ENCODE measurements around the gene ACAD10. TPM values are rescaled to one million over a fixed set of nuclear protein-coding genes. Genes with fewer than 3 reads are reported as not detected.

Gene ACAD10
- total RNA-seq, 2 experiments from 2014 or later: 25.3 to 28.5 TPM

DNA sequence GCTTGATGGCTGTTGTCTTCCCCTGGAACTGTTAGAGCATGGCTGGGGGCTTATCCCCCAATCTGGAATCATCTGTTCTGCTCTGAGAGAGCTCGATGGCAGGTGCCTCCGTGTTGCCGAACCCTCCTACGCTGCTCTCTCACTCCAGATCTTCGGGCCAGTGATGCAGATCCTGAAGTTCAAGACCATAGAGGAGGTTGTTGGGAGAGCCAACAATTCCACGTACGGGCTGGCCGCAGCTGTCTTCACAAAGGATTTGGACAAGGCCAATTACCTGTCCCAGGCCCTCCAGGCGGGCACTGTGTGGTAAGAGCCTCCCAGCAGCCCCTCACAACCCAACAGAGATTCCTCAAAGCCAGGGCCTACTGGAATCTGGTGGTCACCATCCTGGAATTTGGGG is 113.9 kb downstream of the ACAD10 start:
- Mint-ChIP-seq H3K4me1 (no peaks in the 10 kb centered on the region), H3K9me3 (no peaks in the 10 kb centered on the region), H3K27ac (no peak overlapping the region), H3K36me3 (ENCODE audit: low read depth) (no peaks in the 10 kb centered on the region), H3K4me3 (no peak overlapping the region), H3K27me3 (peaks cover 2% of the 10 kb centered on the region)
- ChIA-PET CTCF (interaction anchor here (0.8 to 1.1 kb wide), 2 partner anchors 13 to 15 kb away, joined by 5 to 6 read pairs; no protein-coding TSS in a partner anchor), POLR2A (no interaction called here)
- DNase-seq: no peak

DNA sequence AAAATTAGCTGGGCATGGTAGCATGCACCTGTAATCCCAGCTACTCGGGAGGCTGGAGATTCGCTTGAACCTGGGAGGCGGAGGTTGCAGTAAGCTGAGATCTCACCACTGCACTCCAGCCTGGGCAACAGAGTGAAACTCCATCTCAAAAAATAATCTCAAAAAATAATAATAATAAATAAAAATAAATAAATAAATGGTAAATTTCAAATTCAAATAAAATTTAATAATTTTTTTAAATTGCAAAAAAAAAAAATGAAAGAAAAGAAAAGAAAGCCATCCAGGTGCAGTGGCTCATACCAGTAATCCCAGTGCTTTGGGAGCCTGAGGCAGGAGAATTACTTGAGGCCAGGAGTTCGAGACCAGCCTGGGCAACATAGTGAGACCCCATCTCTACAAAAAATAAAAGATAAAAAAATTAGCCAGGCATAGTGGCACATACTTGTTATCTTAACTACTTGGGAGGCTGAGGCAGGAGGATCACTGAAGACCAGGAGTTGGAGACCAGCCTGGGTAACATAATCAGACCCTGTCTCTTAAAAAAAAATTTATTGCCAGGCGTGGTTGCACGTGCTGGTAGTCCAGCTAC is 117.3 kb downstream of the ACAD10 start:
- Mint-ChIP-seq H3K9me3 (no peaks in the 10 kb centered on the region), H3K36me3 (ENCODE audit: low read depth) (no peaks in the 10 kb centered on the region), H3K4me3 (no peak overlapping the region), H3K4me1 (no peaks in the 10 kb centered on the region), H3K27me3 (peaks cover 2% of the 10 kb centered on the region), H3K27ac (no peak overlapping the region)
- DNase-seq: no peak
- ChIA-PET CTCF (no interaction called here), POLR2A (no interaction called here)

DNA sequence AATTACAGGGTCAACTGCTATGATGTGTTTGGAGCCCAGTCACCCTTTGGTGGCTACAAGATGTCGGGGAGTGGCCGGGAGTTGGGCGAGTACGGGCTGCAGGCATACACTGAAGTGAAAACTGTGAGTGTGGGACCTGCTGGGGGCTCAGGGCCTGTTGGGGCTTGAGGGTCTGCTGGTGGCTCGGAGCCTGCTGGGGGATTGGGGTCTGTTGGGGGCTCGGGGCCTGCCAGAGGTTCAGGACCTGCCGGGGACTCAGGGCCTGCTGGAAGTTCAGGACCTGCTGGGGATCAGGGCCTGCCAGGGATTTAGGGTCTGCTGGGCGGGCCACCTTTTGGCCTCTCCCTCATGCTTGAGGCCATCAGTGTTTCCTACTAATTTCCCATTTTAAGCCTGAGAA is 118.0 kb downstream of the ACAD10 start:
- no peaks in the 10 kb centered on the region for H3K9me3 Mint-ChIP-seq
- no peaks in the 10 kb centered on the region for H3K36me3 Mint-ChIP-seq (ENCODE audit: low read depth)
- CTCF ChIA-PET: no interaction called here
- H3K4me1 Mint-ChIP-seq: no peaks in the 10 kb centered on the region
- DNase-seq: no peak
- POLR2A ChIA-PET: no interaction called here
- H3K4me3 Mint-ChIP-seq: no peak overlapping the region
- H3K27ac Mint-ChIP-seq: no peak overlapping the region
- peaks cover 2% of the 10 kb centered on the region for H3K27me3 Mint-ChIP-seq

DNA sequence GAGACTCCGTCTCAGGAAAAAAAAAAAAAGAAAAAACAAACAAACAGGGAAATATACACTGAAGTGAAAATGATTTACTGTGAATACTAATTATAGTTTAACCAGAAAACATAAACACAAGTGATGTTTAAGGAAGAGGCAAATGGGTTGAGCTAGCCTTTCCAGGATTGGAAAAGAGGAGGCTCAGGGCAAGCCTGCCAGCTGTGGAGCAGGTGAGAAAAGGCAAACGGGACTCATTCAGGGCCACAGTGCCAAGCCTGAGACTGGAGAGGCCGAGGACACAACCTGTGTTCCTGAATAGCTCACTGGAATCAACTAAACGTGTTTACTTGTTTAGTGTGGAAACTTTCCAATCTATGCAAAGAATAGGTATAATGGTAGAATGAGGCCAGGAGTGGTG is 120.5 kb downstream of the ACAD10 start:
- Mint-ChIP-seq H3K27me3 (peaks cover 2% of the 10 kb centered on the region), H3K4me1 (no peaks in the 10 kb centered on the region), H3K4me3 (no peak overlapping the region), H3K27ac (no peak overlapping the region), H3K9me3 (no peaks in the 10 kb centered on the region), H3K36me3 (ENCODE audit: low read depth) (no peaks in the 10 kb centered on the region)
- DNase-seq: no peak
- POLR2A ChIA-PET: no interaction called here
- CTCF ChIA-PET: no interaction called here

Other genes with a start within 250 kb of the ACAD10 start
- 10 to 100 TPM; 35.1 to 35.3 TPM for gene ATXN2, start 86.7 kb upstream of the ACAD10 start, total RNA-seq
- 10 to 100 TPM; 18.1 to 19.4 TPM for gene BRAP, start 97 bp upstream of the ACAD10 start, total RNA-seq
- gene ALDH2, start 80.9 kb downstream of the ACAD10 start, total RNA-seq: 1 to 10 TPM in 1 of 2 experiments, under 1 TPM in 1; 0.25 to 1.3 TPM
- gene MAPKAPK5, start 156.2 kb downstream of the ACAD10 start, total RNA-seq: 10 to 100 TPM; 40.4 to 44.8 TPM

Data from activated CD4-positive, alpha-beta memory T cell treated with anti-CD3 and anti-CD28 coated beads, Interleukin-2, amount 10 ng/mL, durations not matched to agents 7 days and 5 days (primary cell).